HG02588 (cell line): ENCODE results near the gene CGNL1.

Source experiments
- ATAC-seq: cut with Tn5 transposase; IDR thresholded peaks from one replicate; pipeline ENCODE4 v1.9.1; 2021; ENCODE audit warnings: mild to moderate bottlenecking, moderate library complexity; ENCODE audit not compliant: unreplicated experiment

CGNL1 gene

GRCh38 chr15:57517030-57517671 lies 140.8 kb downstream of the CGNL1 start:
- no peak for ATAC-seq

GRCh38 chr15:57518779-57519405 lies 142.6 kb downstream of the CGNL1 start:
- ATAC-seq: no peak

GRCh38 chr15:57519806-57520205 lies 143.5 kb downstream of the CGNL1 start:
- no peak for ATAC-seq

- no peak for ATAC-seq
Measured at GRCh38 chr15:57521503-57521902, 145.2 kb downstream of the CGNL1 start.

- ATAC-seq: no peak
Measured at GRCh38 chr15:57522148-57522547, 145.8 kb downstream of the CGNL1 start.

GRCh38 chr15:57525581-57525980 lies 149.3 kb downstream of the CGNL1 start:
- no peak for ATAC-seq

- ATAC-seq: no peak
Measured at GRCh38 chr15:57526076-57526475, 149.8 kb downstream of the CGNL1 start.

- ATAC-seq: no peak
Measured at GRCh38 chr15:57526615-57527014, 150.3 kb downstream of the CGNL1 start.

GRCh38 chr15:57527382-57528091 lies 151.2 kb downstream of the CGNL1 start:
- peak; percentile 81 for ATAC-seq

GRCh38 chr15:57528940-57529565 lies 152.7 kb downstream of the CGNL1 start:
- no peak for ATAC-seq

- no peak for ATAC-seq
Measured at GRCh38 chr15:57529748-57530147, 153.4 kb downstream of the CGNL1 start.

- no peak for ATAC-seq
Measured at GRCh38 chr15:57532731-57533447, 156.6 kb downstream of the CGNL1 start.

GRCh38 chr15:57533448-57533799 lies 157.1 kb downstream of the CGNL1 start:
- no peak for ATAC-seq

- ATAC-seq: no peak
Measured at GRCh38 chr15:57534281-57534680, 158.0 kb downstream of the CGNL1 start.

GRCh38 chr15:57537072-57537471 lies 160.8 kb downstream of the CGNL1 start:
- ATAC-seq: no peak

GRCh38 chr15:57537488-57538264 lies 161.4 kb downstream of the CGNL1 start:
- ATAC-seq: no peak

GRCh38 chr15:57538265-57538529 lies 161.9 kb downstream of the CGNL1 start:
- no peak for ATAC-seq

- ATAC-seq: no peak
Measured at GRCh38 chr15:57538821-57539220, 162.5 kb downstream of the CGNL1 start.

- no peak for ATAC-seq
Measured at GRCh38 chr15:57540211-57540610, 163.9 kb downstream of the CGNL1 start.

GRCh38 chr15:57540736-57541135 lies 164.4 kb downstream of the CGNL1 start:
- ATAC-seq: peak; percentile 89

- no peak for ATAC-seq
Measured at GRCh38 chr15:57541271-57541670, 165.0 kb downstream of the CGNL1 start.
